GM12878 (cell line): ENCODE data around the gene TFDP1. TPM values are rescaled to one million over a fixed set of nuclear protein-coding genes. Genes with fewer than 3 reads are reported as not detected.

Experiments
- ATAC-seq: fragments of 200-7000 bp; cut with Tn5 transposase; 3 replicates; pipeline ENCODE4 v1.9.1; 2020; ENCODE audit warnings: mild to moderate bottlenecking, moderate library complexity
- BruUV-seq: library from RNA; stranded (reverse); fragments of 400-500 nt; replicated peaks from 2 replicates; lab custom pipeline; 2021; lab: Mats Ljungman, UMichigan
- CTCF ChIA-PET: fragments of 300-600 bp; sonication (Branson Sonifier 250); formaldehyde crosslinking; extraction: SDS; loops from one replicate; lab custom pipeline; 2021; ENCODE audit warnings: inconsistent platforms; lab: Yijun Ruan, JAX
- POLR2A ChIA-PET: fragments of 350-600 bp; formaldehyde crosslinking; extraction: SDS; loops from one replicate; lab custom pipeline; 2021; ENCODE audit warnings: inconsistent platforms; lab: Charles Lee
- RAD21 ChIA-PET: fragments of 300-600 bp; sonication (Branson Sonifier 250); formaldehyde crosslinking; loops from one replicate; lab custom pipeline; 2023; ENCODE audit warnings: antibody characterized with exemption; ENCODE audit not compliant: unreplicated experiment; lab: Charles Lee
- SMC1A ChIA-PET: fragments of 300-600 bp; sonication (Branson Sonifier 250); formaldehyde crosslinking; loops from one replicate; lab custom pipeline; 2023; ENCODE audit not compliant: unreplicated experiment, uncharacterized antibody; lab: Charles Lee
- DNase-seq: peaks from one replicate; pipeline ENCODE4 v3.0.0-alpha.2; 2011; ENCODE audit warnings: low read depth, low spot score
- FAIRE-seq: peaks from 3 replicates; lab custom pipeline; 2011; peaks lifted over from hg19 to GRCh38; lab: Jason Lieb, UNC
- H2AFZ ChIP-seq: 2 replicates; pipeline ENCODE4 v1.6.0; 2011; ENCODE audit warnings: low read depth, low read length, control low read depth; ENCODE audit not compliant: control insufficient read depth
- H3K27ac ChIP-seq: 2 replicates; pipeline ENCODE4 v1.5.1; 2011; ENCODE audit warnings: control low read depth; ENCODE audit not compliant: control insufficient read depth, insufficient read depth
- H3K27me3 ChIP-seq, 2 experiments: replicated peaks in 1 of 2; 2 replicates each; pipeline versions ENCODE4 v1.6.0 to v1.6.1; 2011; ENCODE audit warnings: low read length in 1 of 2; ENCODE audit not compliant: control insufficient read depth in 2 of 2, insufficient read depth in 2 of 2
- H3K36me3 ChIP-seq, 2 experiments: 2 replicates each; pipeline ENCODE4 v1.5.1; 2011; ENCODE audit warnings: low read length in 1 of 2; ENCODE audit not compliant: control insufficient read depth in 2 of 2, insufficient read depth in 2 of 2
- H3K4me1 ChIP-seq: 2 replicates; pipeline ENCODE4 v1.6.1; 2011; ENCODE audit warnings: mild to moderate bottlenecking, low read length, moderate library complexity, mixed read lengths; ENCODE audit not compliant: control insufficient read depth, insufficient read depth
- H3K4me2 ChIP-seq: 2 replicates; pipeline ENCODE4 v1.6.0; 2011; ENCODE audit warnings: control low read depth; ENCODE audit not compliant: control insufficient read depth, insufficient read depth
- H3K4me3 ChIP-seq: fragments of 200-600 bp; sonication (generic); 2 replicates; pipeline ENCODE4 v1.5.1; 2016
- H3K79me2 ChIP-seq: 2 replicates; pipeline ENCODE4 v1.6.0; 2011; ENCODE audit warnings: low read length; ENCODE audit not compliant: control insufficient read depth, insufficient read depth
- H3K9ac ChIP-seq: 2 replicates; pipeline ENCODE4 v1.8.0; 2011; ENCODE audit warnings: low read length, control low read depth, mixed read lengths; ENCODE audit not compliant: control insufficient read depth, insufficient read depth
- H3K9me3 ChIP-seq: replicated peaks from 3 replicates; pipeline ENCODE4 v1.5.1; 2011; ENCODE audit warnings: mild to moderate bottlenecking, low read length; ENCODE audit not compliant: control insufficient read depth, insufficient read depth
- H4K20me1 ChIP-seq: 2 replicates; pipeline ENCODE4 v1.6.0; 2011; ENCODE audit not compliant: control insufficient read depth, insufficient read depth
- NFXL1 ChIP-seq: fragments of 450-650 bp; IDR thresholded peaks from 2 replicates; pipeline ENCODE4 v1.6.1; 2017; ENCODE audit warnings: antibody characterized with exemption, mild to moderate bottlenecking, borderline replicate concordance
- SIX5 ChIP-seq: IDR thresholded peaks from 2 replicates; pipeline ENCODE4 v1.6.1; 2011; ENCODE audit warnings: mild to moderate bottlenecking, low read depth, low read length, moderate library complexity; ENCODE audit not compliant: severe bottlenecking
- TARDBP ChIP-seq: IDR thresholded peaks from 2 replicates; pipeline ENCODE4 v1.6.1; 2016; ENCODE audit warnings: borderline replicate concordance
- TCF3 ChIP-seq: IDR thresholded peaks from 2 replicates; pipeline ENCODE4 v1.6.1; 2012; ENCODE audit warnings: low read depth, mild to moderate bottlenecking, low read length, borderline replicate concordance; ENCODE audit not compliant: insufficient read depth
- ZNF622 ChIP-seq: fragments of 450-650 bp; IDR thresholded peaks from 2 replicates; pipeline ENCODE4 v1.6.1; 2017; ENCODE audit warnings: mild to moderate bottlenecking, inconsistent platforms
- WGBS: methylation state at CpG from one replicate; pipeline ENCODE4 v1.1.6; 2016; ENCODE audit warnings: low lambda C conversion rate; ENCODE audit not compliant: insufficient replicate concordance, insufficient coverage; ENCODE audit errors: missing lambda C conversion rate; 5-methylcytosine and 5-hydroxymethylcytosine counted together
- in situ Hi-C: fragments of 300-500 bp; cut with MboI; formaldehyde crosslinking; loops from 9 replicates; pipeline ENCODE4 v1.14.3; 2018; ENCODE audit warnings: mixed read lengths
- intact Hi-C: fragments of 100-400 bp; cut with micrococcal nuclease; formaldehyde crosslinking; loops from one replicate; pipeline ENCODE4 v1.14.2; 2022; ENCODE audit not compliant: unreplicated experiment
- polyA plus RNA-seq, 11 experiments: library from polyadenylated mRNA; depleted of rRNA in 4 of 11; unstranded in 6 of 11; stranded (reverse) in 5 of 11; fragments of >200 nt; fragmentation: Nextera tagmentation in 4 of 11; fragmentation: Illumina TruSeq in 1 of 11; extraction: Ambion mirVana in 4 of 11; extraction: Trizol in 1 of 11; gene quantifications; 1 replicate in 1 of 11; 2 replicates in 10 of 11; pipeline versions ENCODE4 v1.2.1 to v1.2.3, GENCODE V29; 2011 to 2016; ENCODE audit warnings: inconsistent platforms in 2 of 11, missing spikeins in 2 of 11, low read depth in 1 of 11
- total RNA-seq, 4 experiments: library from RNA; depleted of rRNA in 3 of 4; stranded (reverse); fragments of >200 nt in 3 of 4; fragmentation: Illumina TruSeq in 1 of 4; extraction: Trizol in 1 of 4; gene quantifications; 2 replicates each; pipeline versions ENCODE4 v1.2.1 to v1.2.3, GENCODE V29; 2013 to 2021
- TF ChIP-seq, protein P1 (sequence below): IDR thresholded peaks from 2 replicates; pipeline ENCODE4 v1.6.1; 2011; ENCODE audit warnings: mild to moderate bottlenecking, low read depth, low read length, moderate library complexity; ENCODE audit not compliant: insufficient replicate concordance
- TF ChIP-seq, protein P2 (sequence below): IDR thresholded peaks from 2 replicates; pipeline ENCODE4 v1.6.1; 2011; ENCODE audit warnings: borderline replicate concordance, low read depth, mild to moderate bottlenecking, moderate library complexity, low read length; ENCODE audit not compliant: insufficient read depth, poor library complexity, severe bottlenecking

The TFDP1 gene
- total and polyA plus RNA-seq, 10 of the 15 experiments (the other 5 are each of a cell fraction or from before 2014, with no cell fraction given), result 37.7 to 254 (median 119) TPM

DNA sequence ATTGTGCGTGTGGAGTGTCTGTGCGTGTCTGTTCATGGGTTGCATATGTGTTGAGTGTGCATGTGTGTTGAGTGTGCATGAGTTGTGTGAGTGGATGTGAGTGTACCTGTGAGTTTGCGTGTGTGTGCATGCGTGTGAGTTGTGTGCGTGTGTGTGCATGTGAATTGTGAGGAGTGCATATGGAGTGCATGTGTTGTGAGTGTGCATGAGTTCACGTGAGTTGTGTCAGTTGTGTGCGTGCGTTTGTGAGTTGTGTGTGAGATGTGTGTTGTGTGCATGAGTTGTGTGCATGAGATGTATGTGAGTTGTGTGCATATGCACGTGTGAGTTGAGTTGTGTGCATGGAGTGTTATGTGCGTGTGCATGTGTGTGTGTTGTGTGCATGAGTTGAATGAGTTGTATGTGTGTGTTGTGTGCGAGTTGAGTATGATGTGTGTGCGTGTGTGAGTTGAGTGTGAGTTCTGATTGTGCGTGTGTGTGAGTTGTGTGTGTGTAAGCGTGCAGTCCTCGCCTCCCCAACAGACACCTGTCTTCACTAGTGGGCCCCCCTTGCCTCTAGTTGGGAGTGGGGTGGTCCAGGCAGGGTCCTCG, 29.3 kb downstream of the TFDP1 start:
- WGBS, result 93% methylated on average over 15 of the region's 16 CpGs
- Histone ChIP-seq H3K27ac (no peak overlapping the region), H4K20me1 (peaks cover 3% of the 10 kb centered on the region; the same call in 1 of the 2 replicates), H3K79me2 (peaks cover 23% of the 10 kb centered on the region), H3K36me3 (peaks cover 14 to 28% of the 10 kb centered on the region in 2 experiments; a peak in 3 of 4 replicates), H3K27me3 (no peaks in the 10 kb centered on the region), H3K9ac (no peak overlapping the region), H3K4me1 (no peaks in the 10 kb centered on the region), H2AFZ (no peak overlapping the region), H3K4me2 (no peak overlapping the region), H3K9me3 (no peaks in the 10 kb centered on the region), H3K4me3 (no peak overlapping the region)
- CTCF ChIA-PET, result no interaction called here
- BruUV-seq, result TSS peak; percentile 40
- no peak for DNase-seq
- POLR2A ChIA-PET, result no interaction called here
- TF ChIP-seq ZNF622 (no peak), TCF3 (0 out of 2 replicates have a peak, but pooled peaks have one; percentile 33), SIX5 (no peak), TARDBP (0 out of 2 replicates have a peak, but pooled peaks have one; percentile 47), NFXL1 (no peak)
- TF ChIP-seq, protein P1, sequence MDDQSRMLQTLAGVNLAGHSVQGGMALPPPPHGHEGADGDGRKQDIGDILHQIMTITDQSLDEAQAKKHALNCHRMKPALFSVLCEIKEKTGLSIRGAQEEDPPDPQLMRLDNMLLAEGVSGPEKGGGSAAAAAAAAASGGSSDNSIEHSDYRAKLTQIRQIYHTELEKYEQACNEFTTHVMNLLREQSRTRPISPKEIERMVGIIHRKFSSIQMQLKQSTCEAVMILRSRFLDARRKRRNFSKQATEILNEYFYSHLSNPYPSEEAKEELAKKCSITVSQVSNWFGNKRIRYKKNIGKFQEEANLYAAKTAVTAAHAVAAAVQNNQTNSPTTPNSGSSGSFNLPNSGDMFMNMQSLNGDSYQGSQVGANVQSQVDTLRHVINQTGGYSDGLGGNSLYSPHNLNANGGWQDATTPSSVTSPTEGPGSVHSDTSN, result peak; percentile 53
- TF ChIP-seq, protein P2, sequence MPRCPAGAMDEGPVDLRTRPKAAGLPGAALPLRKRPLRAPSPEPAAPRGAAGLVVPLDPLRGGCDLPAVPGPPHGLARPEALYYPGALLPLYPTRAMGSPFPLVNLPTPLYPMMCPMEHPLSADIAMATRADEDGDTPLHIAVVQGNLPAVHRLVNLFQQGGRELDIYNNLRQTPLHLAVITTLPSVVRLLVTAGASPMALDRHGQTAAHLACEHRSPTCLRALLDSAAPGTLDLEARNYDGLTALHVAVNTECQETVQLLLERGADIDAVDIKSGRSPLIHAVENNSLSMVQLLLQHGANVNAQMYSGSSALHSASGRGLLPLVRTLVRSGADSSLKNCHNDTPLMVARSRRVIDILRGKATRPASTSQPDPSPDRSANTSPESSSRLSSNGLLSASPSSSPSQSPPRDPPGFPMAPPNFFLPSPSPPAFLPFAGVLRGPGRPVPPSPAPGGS, result peak; percentile 87
- ATAC-seq, result no peak
- in situ Hi-C loops (no loop called here), intact Hi-C loops (no loop called here)
- no peak for FAIRE-seq
- RAD21 ChIA-PET, result no interaction called here
- SMC1A ChIA-PET, result no interaction called here
